HG03439 (cell line): ENCODE data around the gene IL13RA2.

ENCODE experiments used
- ATAC-seq: cut with Tn5 transposase; IDR thresholded peaks from one replicate; pipeline ENCODE4 v1.9.1; 2021; ENCODE audit warnings: mild to moderate bottlenecking, moderate library complexity; ENCODE audit not compliant: unreplicated experiment

IL13RA2 gene

GRCh38 chrX:115017455-115017854, at the start of gene IL13RA2:
Gene IL13RA2 (minus strand): TSS chrX:115017616. CDS start chrX:115017269, 347 bp downstream.
- no peak for ATAC-seq

- ATAC-seq, result no peak
Measured at GRCh38 chrX:115065304-115065703, 47.9 kb upstream of the IL13RA2 start.

GRCh38 chrX:115060013-115060412, 42.6 kb upstream of the IL13RA2 start:
- ATAC-seq, result no peak

- ATAC-seq, result no peak
Measured at GRCh38 chrX:115058276-115058675, 40.9 kb upstream of the IL13RA2 start.

- no peak for ATAC-seq
Measured at GRCh38 chrX:115054876-115055275, 37.5 kb upstream of the IL13RA2 start.

- no peak for ATAC-seq
Measured at GRCh38 chrX:115053223-115053622, 35.8 kb upstream of the IL13RA2 start.

GRCh38 chrX:115047715-115048114, 30.3 kb upstream of the IL13RA2 start:
- ATAC-seq, result no peak

- no peak for ATAC-seq
Measured at GRCh38 chrX:115047181-115047580, 29.8 kb upstream of the IL13RA2 start.

GRCh38 chrX:115040417-115040816, 23.0 kb upstream of the IL13RA2 start:
- no peak for ATAC-seq

- ATAC-seq, result no peak
Measured at GRCh38 chrX:115038406-115038805, 21.0 kb upstream of the IL13RA2 start.

GRCh38 chrX:115036029-115036428, 18.6 kb upstream of the IL13RA2 start:
- no peak for ATAC-seq

- no peak for ATAC-seq
Measured at GRCh38 chrX:115031989-115032388, 14.6 kb upstream of the IL13RA2 start.

GRCh38 chrX:115030625-115031024, 13.2 kb upstream of the IL13RA2 start:
- ATAC-seq, result no peak

GRCh38 chrX:115029869-115030570, 12.6 kb upstream of the IL13RA2 start:
- no peak for ATAC-seq

- no peak for ATAC-seq
Measured at GRCh38 chrX:115029440-115029839, 12.0 kb upstream of the IL13RA2 start.

GRCh38 chrX:115023811-115024210, 6.4 kb upstream of the IL13RA2 start:
- ATAC-seq, result no peak

- no peak for ATAC-seq
Measured at GRCh38 chrX:115023139-115023538, 5.7 kb upstream of the IL13RA2 start.

- ATAC-seq, result no peak
Measured at GRCh38 chrX:115021121-115021520, 3.7 kb upstream of the IL13RA2 start.

GRCh38 chrX:115018944-115019343, 1.5 kb upstream of the IL13RA2 start:
- no peak for ATAC-seq

GRCh38 chrX:115018040-115018647, 728 bp upstream of the IL13RA2 start:
- no peak for ATAC-seq

- ATAC-seq, result no peak
Measured at GRCh38 chrX:115013705-115014104, 3.7 kb downstream of the IL13RA2 start.

GRCh38 chrX:115011428-115011827, 6.0 kb downstream of the IL13RA2 start:
- no peak for ATAC-seq

- no peak for ATAC-seq
Measured at GRCh38 chrX:114999906-115000305, 17.5 kb downstream of the IL13RA2 start.
